Omental fat pad (tissue), 4 donors: Measurements from ENCODE around the gene NFATC1. TPM values are rescaled to one million over a fixed set of nuclear protein-coding genes. Genes with fewer than 3 reads are reported as not detected.

Source experiments
- ATAC-seq: fragments of 150-250 bp; one replicate; pipeline ENCODE4 v1.9.1; 2016; ENCODE audit warnings: mild to moderate bottlenecking, moderate library complexity; ENCODE audit not compliant: low FRiP score
- DNase-seq: peaks from one replicate; pipeline ENCODE4 v3.0.0-alpha.2; 2019; ENCODE audit warnings: low spot score
- total RNA-seq, 4 donors: library from RNA; depleted of rRNA; stranded (reverse); fragments of >200 nt; gene quantifications; one replicate each; pipeline ENCODE4 v1.1.0, GENCODE V29; 2016
- TF ChIP-seq, protein P1 (sequence below), 3 donors: fragments of 450-650 bp; IDR thresholded peaks; one replicate each; pipeline ENCODE4 v1.5.1; 2016 to 2017; ENCODE audit warnings: antibody characterized with exemption in 3 of 3, mild to moderate bottlenecking in 3 of 3, moderate library complexity in 2 of 3

The NFATC1 gene
- total RNA-seq, 4 donors from 2014 or later, result 10.7 to 57.4 (median 19.1) TPM

DNA sequence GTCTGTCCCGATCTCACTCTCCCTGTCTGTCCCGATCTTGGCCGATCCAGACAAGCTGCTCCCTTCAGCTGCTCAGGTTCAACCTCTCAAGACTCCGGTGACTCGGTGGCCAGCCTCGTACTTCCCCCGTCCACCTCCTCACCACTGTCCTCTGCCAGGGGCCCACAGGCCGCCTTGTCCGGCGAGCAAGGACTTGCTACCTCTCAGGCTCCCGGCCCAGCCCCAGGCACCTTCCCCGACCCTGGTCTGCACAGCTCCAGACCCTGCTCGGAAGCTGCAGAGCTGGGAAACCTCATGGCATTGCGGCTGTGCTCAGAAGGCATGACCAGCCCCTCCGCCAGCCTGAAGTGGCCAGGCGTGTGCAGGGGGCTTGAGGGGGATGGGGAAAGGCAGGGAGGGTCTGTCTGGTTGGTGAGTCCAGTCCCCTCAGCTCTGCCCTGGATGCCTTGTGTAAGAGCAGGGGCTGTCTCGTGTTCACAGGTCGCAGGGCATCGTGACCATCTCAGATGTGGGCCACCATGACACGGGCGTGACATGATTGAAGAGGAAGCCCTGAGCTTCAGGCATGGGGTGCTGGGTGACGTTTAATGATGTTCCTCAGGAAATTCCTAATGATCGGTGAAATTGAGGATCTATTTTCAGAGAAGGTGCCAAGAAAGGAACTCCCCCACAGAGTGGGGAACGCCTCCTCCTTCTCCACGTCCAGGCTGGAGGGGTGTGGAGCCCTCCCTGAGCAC is 162.6 kb downstream of the NFATC1 start:
- ATAC-seq (no peak), DNase-seq (peak; percentile 20)
- TF ChIP-seq, protein P1, sequence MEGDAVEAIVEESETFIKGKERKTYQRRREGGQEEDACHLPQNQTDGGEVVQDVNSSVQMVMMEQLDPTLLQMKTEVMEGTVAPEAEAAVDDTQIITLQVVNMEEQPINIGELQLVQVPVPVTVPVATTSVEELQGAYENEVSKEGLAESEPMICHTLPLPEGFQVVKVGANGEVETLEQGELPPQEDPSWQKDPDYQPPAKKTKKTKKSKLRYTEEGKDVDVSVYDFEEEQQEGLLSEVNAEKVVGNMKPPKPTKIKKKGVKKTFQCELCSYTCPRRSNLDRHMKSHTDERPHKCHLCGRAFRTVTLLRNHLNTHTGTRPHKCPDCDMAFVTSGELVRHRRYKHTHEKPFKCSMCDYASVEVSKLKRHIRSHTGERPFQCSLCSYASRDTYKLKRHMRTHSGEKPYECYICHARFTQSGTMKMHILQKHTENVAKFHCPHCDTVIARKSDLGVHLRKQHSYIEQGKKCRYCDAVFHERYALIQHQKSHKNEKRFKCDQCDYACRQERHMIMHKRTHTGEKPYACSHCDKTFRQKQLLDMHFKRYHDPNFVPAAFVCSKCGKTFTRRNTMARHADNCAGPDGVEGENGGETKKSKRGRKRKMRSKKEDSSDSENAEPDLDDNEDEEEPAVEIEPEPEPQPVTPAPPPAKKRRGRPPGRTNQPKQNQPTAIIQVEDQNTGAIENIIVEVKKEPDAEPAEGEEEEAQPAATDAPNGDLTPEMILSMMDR (IDR thresholded peaks at IDR 0.05), result no peak

- ATAC-seq, result no peak
- TF ChIP-seq, protein P1 (IDR thresholded peaks at IDR 0.05), result no peak
Observed at GRCh38 chr18:79558933-79559416, 163.2 kb downstream of the NFATC1 start.

DNA sequence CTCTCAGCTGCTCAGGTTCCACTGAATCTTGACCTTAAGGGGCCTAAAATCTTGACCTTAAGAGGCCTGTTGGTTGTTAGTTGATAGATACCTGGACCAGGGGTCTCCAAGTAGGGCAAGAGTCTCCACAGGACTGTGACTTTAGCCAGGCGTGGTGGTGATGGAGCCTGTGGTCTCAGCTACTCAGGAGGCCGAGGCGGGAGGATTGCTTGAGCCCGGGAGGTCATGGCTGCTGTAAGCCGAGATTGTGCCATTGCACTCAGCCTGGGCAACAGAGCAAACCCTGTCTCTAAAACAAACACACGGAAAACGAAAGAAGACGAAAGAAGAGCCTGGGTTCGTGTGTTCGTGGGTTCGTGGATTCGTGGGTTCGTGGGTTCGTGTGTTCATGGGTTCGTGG is 163.7 kb downstream of the NFATC1 start:
- ATAC-seq (no peak), DNase-seq (no peak)
- TF ChIP-seq, protein P1 (IDR thresholded peaks at IDR 0.05), result no peak

More at GRCh38 chr18:79558933-79559416, 163.2 kb downstream of the NFATC1 start:
- DNase-seq, result no peak

GRCh38 chr18:79560042-79560860 is 164.5 kb downstream of the NFATC1 start:
- TF ChIP-seq, protein P1 (IDR thresholded peaks at IDR 0.05), result no peak
- ATAC-seq, result no peak
- DNase-seq, result no peak

DNA sequence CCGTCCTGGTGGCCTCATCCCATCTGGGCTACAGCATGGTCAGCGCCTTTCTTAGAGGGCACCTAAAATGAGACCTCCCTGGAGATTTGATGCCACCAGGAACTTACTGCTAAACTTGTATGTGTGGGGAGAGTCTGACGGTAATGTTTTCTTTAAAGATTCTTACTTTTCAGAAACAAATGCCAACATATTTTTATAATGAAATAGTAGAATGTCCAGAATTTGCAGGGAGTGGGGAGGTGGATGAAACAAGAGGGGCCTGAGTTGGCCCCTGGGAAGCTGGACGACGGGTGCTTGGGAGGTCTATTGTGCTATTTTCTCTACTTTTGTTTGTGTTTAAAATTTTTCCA is 165.1 kb downstream of the NFATC1 start:
- DNase-seq, result no peak
- TF ChIP-seq, protein P1 (IDR thresholded peaks at IDR 0.05), result no peak

DNA sequence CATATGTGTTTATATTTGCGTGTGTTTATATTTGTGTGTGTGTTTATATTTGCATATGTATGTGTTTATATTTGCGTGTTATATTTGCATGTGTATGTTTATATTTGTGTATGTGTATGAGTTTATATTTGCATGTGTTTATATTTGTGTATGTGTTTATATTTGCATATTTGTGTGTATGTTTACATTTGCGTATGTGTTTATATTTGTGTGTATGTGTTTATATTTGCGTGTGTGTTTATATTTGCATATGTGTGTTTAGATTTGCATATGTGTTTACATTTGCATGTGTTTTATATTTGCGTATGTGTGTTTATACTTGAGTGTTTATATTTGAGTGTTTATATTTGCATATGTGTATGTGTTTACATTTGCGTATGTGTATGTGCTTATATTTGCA is 168.2 kb downstream of the NFATC1 start:
- no peak for ATAC-seq
- TF ChIP-seq, protein P1 (IDR thresholded peaks at IDR 0.05), result no peak
- DNase-seq, result no peak

More for the DNA sequence above, 165.1 kb downstream of the NFATC1 start:
- ATAC-seq, result no peak
